ENCODE measurements around the gene WDPCP. TPM values are rescaled to one million over a fixed set of nuclear protein-coding genes. Genes with fewer than 3 reads are reported as not detected.

Gene WDPCP
- total and polyA plus RNA-seq, 2 of the 8 experiments (the other 6 are each of a cell fraction or from before 2014, with no cell fraction given) = 9.3 to 25.8 TPM

DNA sequence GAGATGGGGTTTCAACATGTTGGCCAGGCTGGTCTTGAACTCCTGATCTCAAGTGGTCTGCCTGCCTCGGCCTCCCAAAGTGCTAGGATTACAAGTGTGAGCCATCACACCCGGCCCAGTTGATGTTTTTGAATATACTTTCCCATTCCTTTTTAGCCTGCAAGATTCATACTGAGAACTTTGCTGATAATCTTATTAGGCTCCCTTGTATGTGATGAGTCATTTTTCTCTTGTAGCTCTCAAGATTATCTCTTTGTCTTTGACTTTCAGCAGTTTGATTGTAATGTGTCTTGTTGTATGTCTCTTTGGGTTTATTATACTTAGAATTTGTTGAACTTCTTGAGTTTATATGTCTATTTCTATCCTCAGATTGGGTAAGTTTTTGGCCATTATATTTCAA, 456.3 kb downstream of the WDPCP start:
- ChIA-PET CTCF (ENCODE audit: partially characterized antibody) (no interaction called here), POLR2A (ENCODE audit: partially characterized antibody) (no interaction called here)
- H2BK120ac ChIP-seq (replicated peaks; ENCODE audit: low read depth, low read length) = no peak overlapping the region
- no peak overlapping the region for H4K91ac ChIP-seq (replicated peaks; ENCODE audit: insufficient read length, low read length)
- H3K23me2 ChIP-seq (ENCODE audit: low read depth, low read length) = no peaks in the 10 kb centered on the region
- FAIRE-seq = no peak
- H2AFZ ChIP-seq (ENCODE audit: low read length) = no peak overlapping the region
- H3K14ac ChIP-seq (ENCODE audit: insufficient read length) = no peak overlapping the region
- no peak overlapping the region for H4K5ac ChIP-seq (ENCODE audit: insufficient read length, low read depth, low read length)
- no peak overlapping the region for H2BK15ac ChIP-seq (ENCODE audit: low read length)
- H3K56ac ChIP-seq (replicated peaks; ENCODE audit: insufficient read length, low read depth, low read length) = no peak overlapping the region
- no peak overlapping the region for H2BK20ac ChIP-seq (ENCODE audit: low read length)
- peaks cover 4 to 7% of the 10 kb centered on the region in 2 experiments; a peak in 3 of 4 replicates for H3K9me3 ChIP-seq (ENCODE audit: insufficient read depth in 2 of 2, low read depth in 1 of 2, low read length in 1 of 2)
- no peaks in the 10 kb centered on the region for H3K27me3 ChIP-seq (replicated peaks in 1 of 4; ENCODE audit: control insufficient read depth in 3 of 4, extremely low read depth in 1 of 4, insufficient read depth in 3 of 4, low read length in 3 of 4)
- no peak overlapping the region for H2BK12ac ChIP-seq (ENCODE audit: low read depth, low read length)
- no peak overlapping the region for H3K4ac ChIP-seq (replicated peaks; ENCODE audit: insufficient read length, low read depth, low read length)
- H2AK5ac ChIP-seq (ENCODE audit: low read depth, low read length) = no peak overlapping the region
- no peak overlapping the region for H3K4me3 ChIP-seq (ENCODE audit: extremely low read depth in 1 of 4, insufficient read depth in 2 of 4, low read depth in 3 of 4, low read length in 4 of 4)
- H3K4me2 ChIP-seq (ENCODE audit: insufficient read depth in 1 of 2, low read depth in 2 of 2, low read length in 2 of 2) = no peak overlapping the region
- no peak overlapping the region for H3K23ac ChIP-seq (ENCODE audit: insufficient read length)
- no peaks in the 10 kb centered on the region for H3K4me1 ChIP-seq (replicated peaks in 1 of 4; ENCODE audit: control insufficient read depth in 3 of 4, insufficient read depth in 4 of 4, low read length in 3 of 4)
- H4K8ac ChIP-seq (ENCODE audit: extremely low read depth, insufficient read depth, low read length) = no peak overlapping the region
- peaks cover 0 to 4% (median 0%) of the 10 kb centered on the region in 4 experiments; a peak in 2 of 8 replicates for H3K36me3 ChIP-seq (ENCODE audit: control insufficient read depth in 2 of 4, insufficient read depth in 4 of 4, low read length in 3 of 4)
- H3K79me2 ChIP-seq (ENCODE audit: control insufficient read depth in 1 of 2, insufficient read depth in 2 of 2, low read length in 2 of 2) = no peaks in the 10 kb centered on the region
- 87% methylated on average over 2 of the region's 2 CpGs; no CpG with 5 or more reads in 1 of the 2 experiments for WGBS, 2 experiments (ENCODE audit: extremely low coverage in 1 of 2, insufficient coverage in 1 of 2, insufficient read length in 1 of 2, insufficient replicate concordance in 2 of 2, low coverage in 1 of 2, low lambda C conversion rate in 2 of 2, missing lambda C conversion rate in 1 of 2)
- DNase-seq (ENCODE audit: low read depth in 1 of 2, low spot score in 2 of 2) = no peak
- no peak overlapping the region for H3K18ac ChIP-seq (ENCODE audit: extremely low read depth, low read length)
- no peaks in the 10 kb centered on the region for H4K20me1 ChIP-seq (replicated peaks in 1 of 2; ENCODE audit: control insufficient read depth in 1 of 2, insufficient read depth in 2 of 2, low read length in 2 of 2)
- H3K79me1 ChIP-seq (ENCODE audit: low read depth, low read length) = no peaks in the 10 kb centered on the region
- H3K9ac ChIP-seq (replicated peaks in 1 of 4; ENCODE audit: extremely low read depth in 1 of 4, low read depth in 3 of 4, low read length in 3 of 4) = no peak overlapping the region
- H2BK5ac ChIP-seq (ENCODE audit: low read depth, low read length) = no peak overlapping the region
- no peak overlapping the region for H3K27ac ChIP-seq (ENCODE audit: low read depth, low read length)
- TF ChIP-seq EP300 (IDR thresholded peaks at IDR 0.05; ENCODE audit: borderline replicate concordance in 1 of 2, low read depth in 2 of 2, low read length in 2 of 2) (no peak), RXRA (IDR thresholded peaks at IDR 0.05; ENCODE audit: insufficient read depth, low read depth, low read length) (no peak), TEAD4 (IDR thresholded peaks at IDR 0.05; ENCODE audit: low read depth, low read length) (no peak), SP1 (IDR thresholded peaks at IDR 0.05; ENCODE audit: low read depth, low read length) (no peak), BRCA1 (IDR thresholded peaks at IDR 0.05; ENCODE audit: low read depth, low read length) (no peak), JUND (IDR thresholded peaks at IDR 0.05; ENCODE audit: low read length) (no peak), CEBPB (IDR thresholded peaks at IDR 0.05; ENCODE audit: low read depth, low read length) (no peak), SP2 (IDR thresholded peaks at IDR 0.05; ENCODE audit: low read length) (no peak)
